Measurements from ENCODE around the gene GPR137B. TPM values are rescaled to one million over a fixed set of nuclear protein-coding genes. Genes with fewer than 3 reads are reported as not detected.

The GPR137B gene
- total RNA-seq, 1 experiment from 2014 or later: 7.6 TPM

DNA sequence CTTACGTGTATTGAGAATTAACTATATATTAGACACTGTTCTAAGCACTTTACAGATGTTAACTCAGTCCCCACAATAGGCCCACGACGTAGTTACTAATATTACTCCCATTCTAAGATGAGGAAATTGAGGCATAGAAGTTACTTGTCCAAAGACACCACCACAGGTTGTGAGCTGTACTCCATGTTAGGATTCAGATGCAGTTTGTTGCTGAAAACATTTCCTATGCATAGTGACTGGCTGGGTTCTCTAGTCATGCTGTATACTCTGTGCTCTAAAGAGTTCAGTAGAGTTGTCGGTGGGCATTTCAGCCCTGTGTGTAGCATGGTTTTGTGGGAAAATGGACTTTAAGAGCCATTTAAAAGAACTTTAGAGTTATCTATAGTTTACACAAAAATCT lies 65.2 kb downstream of the GPR137B start:
- no peaks in the 10 kb centered on the region for H3K9me3 ChIP-seq (replicated peaks)
- H3K27me3 ChIP-seq: no peaks in the 10 kb centered on the region
- H3K27ac ChIP-seq: no peak overlapping the region
- H3K36me3 ChIP-seq: no peaks in the 10 kb centered on the region; the same call in 1 of the 2 replicates
- H3K4me1 ChIP-seq: no peaks in the 10 kb centered on the region
- no peak overlapping the region for H3K4me3 ChIP-seq
- DNase-seq: no peak

- no peak for DNase-seq
- Histone ChIP-seq H3K4me1 (no peaks in the 10 kb centered on the region), H3K9me3 (replicated peaks) (no peaks in the 10 kb centered on the region), H3K36me3 (no peaks in the 10 kb centered on the region; the same call in 1 of the 2 replicates), H3K27ac (no peak overlapping the region), H3K27me3 (no peaks in the 10 kb centered on the region), H3K4me3 (no peak overlapping the region)
These were observed 66.8 kb downstream of the GPR137B start for GRCh38 chr1:236209185-236209584.

GRCh38 chr1:236209713-236210112 lies 67.4 kb downstream of the GPR137B start:
- Histone ChIP-seq H3K4me1 (no peaks in the 10 kb centered on the region), H3K36me3 (no peaks in the 10 kb centered on the region; the same call in 1 of the 2 replicates), H3K27ac (no peak overlapping the region), H3K27me3 (no peaks in the 10 kb centered on the region), H3K4me3 (no peak overlapping the region), H3K9me3 (replicated peaks) (no peaks in the 10 kb centered on the region)
- DNase-seq: no peak

- Histone ChIP-seq H3K27ac (no peak overlapping the region), H3K27me3 (no peaks in the 10 kb centered on the region), H3K4me3 (no peak overlapping the region), H3K4me1 (no peaks in the 10 kb centered on the region), H3K36me3 (no peaks in the 10 kb centered on the region), H3K9me3 (replicated peaks) (no peaks in the 10 kb centered on the region)
- DNase-seq: no peak
These were observed 69.5 kb downstream of the GPR137B start for GRCh38 chr1:236211815-236212214.

DNA sequence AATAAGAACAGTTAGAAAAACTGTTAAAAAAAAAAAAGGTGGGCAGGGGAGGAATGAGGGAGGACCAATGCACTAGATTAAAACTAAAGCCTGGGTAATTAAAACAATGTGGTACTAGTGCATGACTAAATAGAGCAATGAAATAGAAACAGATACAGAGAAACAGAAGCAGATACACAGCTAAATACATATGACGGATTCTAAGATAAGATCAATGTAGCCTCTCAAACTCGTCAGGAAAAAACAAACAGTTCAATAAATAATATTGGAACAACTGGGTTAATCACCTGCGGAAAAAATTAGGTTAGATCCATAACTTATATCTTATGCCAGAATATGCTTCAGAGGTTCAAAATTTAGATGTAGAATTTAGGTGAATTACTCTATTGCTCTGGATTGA lies 71.2 kb downstream of the GPR137B start:
- Histone ChIP-seq H3K4me3 (no peak overlapping the region), H3K9me3 (replicated peaks) (no peaks in the 10 kb centered on the region), H3K27ac (no peak overlapping the region), H3K27me3 (no peaks in the 10 kb centered on the region), H3K36me3 (no peaks in the 10 kb centered on the region), H3K4me1 (no peaks in the 10 kb centered on the region)
- no peak for DNase-seq

DNA sequence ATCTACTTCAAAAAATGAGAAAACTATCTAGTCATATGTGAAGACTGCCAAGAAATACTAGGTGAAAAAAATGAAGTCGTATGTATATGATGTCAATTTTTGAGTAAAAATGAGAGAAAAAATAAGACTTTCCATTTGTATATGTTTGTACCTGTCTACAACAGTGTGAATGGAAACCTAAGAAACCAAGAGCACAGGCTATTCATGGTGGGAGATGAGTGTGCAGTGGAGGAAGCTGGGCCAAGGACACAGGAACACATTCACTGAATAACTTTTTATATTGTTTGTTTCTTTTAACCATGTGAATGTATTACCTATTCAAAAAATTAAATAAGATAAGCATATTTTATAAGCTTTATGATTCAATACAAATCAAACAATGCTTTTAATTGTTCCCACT lies 72.4 kb downstream of the GPR137B start:
- Histone ChIP-seq H3K27ac (no peak overlapping the region), H3K4me1 (no peaks in the 10 kb centered on the region), H3K9me3 (replicated peaks) (no peaks in the 10 kb centered on the region), H3K36me3 (no peaks in the 10 kb centered on the region), H3K27me3 (no peaks in the 10 kb centered on the region), H3K4me3 (no peak overlapping the region)
- DNase-seq: no peak

- Histone ChIP-seq H3K4me3 (no peak overlapping the region), H3K9me3 (replicated peaks) (no peaks in the 10 kb centered on the region), H3K27ac (no peak overlapping the region), H3K4me1 (no peaks in the 10 kb centered on the region), H3K36me3 (no peaks in the 10 kb centered on the region), H3K27me3 (no peaks in the 10 kb centered on the region)
- no peak for DNase-seq
These were observed 78.1 kb downstream of the GPR137B start for GRCh38 chr1:236220473-236220872.

DNA sequence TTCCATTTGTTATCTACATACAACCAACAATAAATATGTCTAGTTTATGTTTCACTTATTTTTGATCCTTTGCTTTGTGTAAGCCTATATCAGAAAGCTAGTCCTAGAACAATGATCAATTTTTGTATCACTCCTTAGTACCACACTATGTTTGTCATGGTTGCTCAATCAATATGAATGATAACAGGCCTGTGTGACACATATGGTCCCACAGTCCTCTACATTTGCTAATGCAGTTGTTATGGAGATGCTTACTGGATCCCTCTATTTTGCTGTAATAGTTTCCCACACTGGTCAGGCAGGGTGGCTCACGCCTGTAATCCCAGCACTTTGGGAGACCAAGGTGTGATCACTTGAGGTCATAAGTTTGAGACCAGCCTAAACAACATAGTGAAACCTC lies 80.3 kb downstream of the GPR137B start:
- no peaks in the 10 kb centered on the region for H3K4me1 ChIP-seq
- no peaks in the 10 kb centered on the region for H3K27me3 ChIP-seq
- H3K9me3 ChIP-seq (replicated peaks): no peaks in the 10 kb centered on the region
- no peak overlapping the region for H3K27ac ChIP-seq
- H3K36me3 ChIP-seq: no peaks in the 10 kb centered on the region
- H3K4me3 ChIP-seq: no peak overlapping the region
- no peak for DNase-seq

- Histone ChIP-seq H3K4me1 (no peaks in the 10 kb centered on the region), H3K27me3 (no peaks in the 10 kb centered on the region)
- no peak for DNase-seq
These were observed 86.1 kb downstream of the GPR137B start for GRCh38 chr1:236228411-236228810.

DNA sequence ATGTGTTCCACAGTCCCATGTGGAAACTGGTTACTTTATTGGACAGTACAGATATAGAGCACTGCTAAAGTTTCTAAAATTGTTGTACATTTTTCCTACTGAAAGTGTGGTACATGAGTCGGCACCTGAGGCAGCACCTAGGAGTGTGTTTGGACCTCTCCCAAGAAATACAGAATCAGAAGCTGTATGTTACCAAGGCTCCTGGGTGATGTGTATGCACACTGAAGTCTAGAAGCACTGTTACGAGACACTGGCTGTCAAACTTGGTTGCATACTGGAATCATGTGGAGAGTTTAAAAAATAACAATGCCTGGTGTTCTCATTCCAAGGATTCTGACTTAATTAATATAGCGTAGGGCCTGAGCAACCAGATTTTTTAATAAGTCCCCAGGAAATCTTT lies 92.8 kb downstream of the GPR137B start:
- Histone ChIP-seq H3K4me1 (no peaks in the 10 kb centered on the region), H3K9me3 (replicated peaks) (no peaks in the 10 kb centered on the region), H3K4me3 (no peak overlapping the region), H3K27ac (no peak overlapping the region), H3K36me3 (no peaks in the 10 kb centered on the region), H3K27me3 (no peaks in the 10 kb centered on the region)
- no peak for DNase-seq

More at GRCh38 chr1:236228411-236228810, 86.1 kb downstream of the GPR137B start:
- no peaks in the 10 kb centered on the region for H3K36me3 ChIP-seq
- no peaks in the 10 kb centered on the region for H3K9me3 ChIP-seq (replicated peaks)
- H3K27ac ChIP-seq: no peak overlapping the region
- no peak overlapping the region for H3K4me3 ChIP-seq

GRCh38 chr1:236239092-236239585 lies 96.8 kb downstream of the GPR137B start:
- H3K4me1 ChIP-seq: no peaks in the 10 kb centered on the region
- DNase-seq: no peak
- H3K27ac ChIP-seq: no peak overlapping the region
- H3K27me3 ChIP-seq: no peaks in the 10 kb centered on the region
- H3K36me3 ChIP-seq: no peaks in the 10 kb centered on the region
- no peak overlapping the region for H3K4me3 ChIP-seq
- H3K9me3 ChIP-seq (replicated peaks): no peaks in the 10 kb centered on the region

DNA sequence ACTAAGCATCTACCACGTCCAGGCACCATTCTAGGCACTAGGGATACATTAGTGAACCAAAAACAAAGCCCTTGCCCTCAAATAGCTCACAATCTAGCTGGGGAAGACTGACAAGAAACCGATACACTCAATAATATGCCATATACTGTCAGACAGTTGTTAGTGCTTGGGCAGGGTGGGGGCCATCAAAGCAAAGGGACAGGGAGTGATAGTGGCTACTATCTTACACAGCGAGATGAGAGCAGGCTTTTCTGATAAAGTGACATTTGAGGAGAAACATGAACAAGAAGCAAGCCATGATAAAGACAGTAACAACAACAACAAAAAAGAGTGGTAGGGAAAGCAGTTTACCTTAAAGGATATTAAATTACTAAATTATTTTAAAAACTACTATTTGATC lies 98.3 kb downstream of the GPR137B start:
- no peaks in the 10 kb centered on the region for H3K27me3 ChIP-seq
- H3K27ac ChIP-seq: no peak overlapping the region
- H3K4me3 ChIP-seq: no peak overlapping the region
- H3K4me1 ChIP-seq: no peaks in the 10 kb centered on the region
- no peaks in the 10 kb centered on the region for H3K36me3 ChIP-seq
- DNase-seq: no peak
- H3K9me3 ChIP-seq (replicated peaks): no peaks in the 10 kb centered on the region

- Histone ChIP-seq H3K4me1 (no peaks in the 10 kb centered on the region), H3K4me3 (no peak overlapping the region), H3K36me3 (no peaks in the 10 kb centered on the region), H3K27me3 (no peaks in the 10 kb centered on the region), H3K9me3 (replicated peaks) (no peaks in the 10 kb centered on the region), H3K27ac (no peak overlapping the region)
- DNase-seq: no peak
These were observed 100.2 kb downstream of the GPR137B start for GRCh38 chr1:236242568-236242967.

- H3K9me3 ChIP-seq (replicated peaks): no peaks in the 10 kb centered on the region
- no peak for DNase-seq
- no peak overlapping the region for H3K27ac ChIP-seq
- H3K27me3 ChIP-seq: no peaks in the 10 kb centered on the region
- H3K4me1 ChIP-seq: no peaks in the 10 kb centered on the region
- no peaks in the 10 kb centered on the region for H3K36me3 ChIP-seq
- no peak overlapping the region for H3K4me3 ChIP-seq
These were observed 104.9 kb downstream of the GPR137B start for GRCh38 chr1:236247286-236247685.

GRCh38 chr1:236251587-236251986 lies 109.2 kb downstream of the GPR137B start:
- Histone ChIP-seq H3K27ac (no peak overlapping the region), H3K9me3 (replicated peaks) (no peaks in the 10 kb centered on the region), H3K4me1 (no peaks in the 10 kb centered on the region), H3K4me3 (no peak overlapping the region), H3K36me3 (no peaks in the 10 kb centered on the region), H3K27me3 (no peaks in the 10 kb centered on the region)
- no peak for DNase-seq

DNA sequence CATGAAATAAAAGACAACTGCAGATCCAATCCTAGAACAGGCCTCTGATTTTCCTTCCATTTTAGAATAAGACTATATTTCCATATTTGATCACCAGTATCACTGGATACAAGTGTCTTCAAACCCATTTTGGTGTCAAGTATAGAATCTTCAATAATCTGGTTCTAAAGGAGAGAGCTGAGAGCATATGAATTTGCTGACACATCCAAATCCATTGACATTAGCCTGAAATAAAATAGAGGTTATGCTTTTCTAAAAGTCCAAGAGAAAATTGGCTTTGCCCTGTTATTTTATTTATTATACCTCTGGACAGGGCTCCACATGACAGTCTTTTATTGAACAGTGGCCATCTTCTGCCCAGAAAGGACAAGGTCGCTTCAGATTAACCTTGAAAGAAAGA lies 110.8 kb downstream of the GPR137B start:
- H3K27ac ChIP-seq: no peak overlapping the region
- DNase-seq: no peak
- no peak overlapping the region for H3K4me3 ChIP-seq

More for the DNA sequence above, 110.8 kb downstream of the GPR137B start:
- Histone ChIP-seq H3K36me3 (no peaks in the 10 kb centered on the region), H3K9me3 (replicated peaks) (0 out of 2 replicates have a peak, but pooled peaks cover 3% of the 10 kb centered on the region), H3K27me3 (no peaks in the 10 kb centered on the region), H3K4me1 (no peaks in the 10 kb centered on the region)
